GM19239 (cell line): ENCODE measurements around the gene YPEL1.
"Not testable (repeated sequence)": the region's sequence is repeated elsewhere in the genome, so short reads cannot be mapped to it uniquely, and the experiment has no call there.

Experiments used
- DNase-seq: peaks from one replicate; pipeline ENCODE4 v3.0.0; 2011; ENCODE audit warnings: low spot score; ENCODE audit not compliant: insufficient read length
- FAIRE-seq: peaks from 2 replicates; lab custom pipeline; 2011; peaks lifted over from hg19 to GRCh38; lab: Jason Lieb, UNC

The YPEL1 gene

GRCh38 chr22:21725956-21726649 is 9.5 kb downstream of the YPEL1 start:
- DNase-seq (no peak), FAIRE-seq (no peak)

- FAIRE-seq: not testable (repeated sequence)
These were observed 11.1 kb downstream of the YPEL1 start for GRCh38 chr22:21724496-21724895.

GRCh38 chr22:21721195-21721852 is 14.3 kb downstream of the YPEL1 start:
- not testable (repeated sequence) for FAIRE-seq

More at GRCh38 chr22:21724496-21724895, 11.1 kb downstream of the YPEL1 start:
- DNase-seq: not testable (repeated sequence)

GRCh38 chr22:21720191-21720859 is 15.3 kb downstream of the YPEL1 start:
- not testable (repeated sequence) for FAIRE-seq, DNase-seq

More at GRCh38 chr22:21721195-21721852, 14.3 kb downstream of the YPEL1 start:
- DNase-seq: not testable (repeated sequence)

GRCh38 chr22:21719024-21719423 is 16.6 kb downstream of the YPEL1 start:
- FAIRE-seq (no peak), DNase-seq (no peak)

GRCh38 chr22:21718499-21718898 is 17.1 kb downstream of the YPEL1 start:
- no peak for DNase-seq
- no peak for FAIRE-seq

GRCh38 chr22:21716395-21717122 is 19.0 kb downstream of the YPEL1 start:
- FAIRE-seq, DNase-seq: not testable (repeated sequence)

- FAIRE-seq (no peak), DNase-seq (no peak)
These were observed 20.8 kb downstream of the YPEL1 start for GRCh38 chr22:21714786-21715185.

- DNase-seq (no peak), FAIRE-seq (no peak)
These were observed 21.4 kb downstream of the YPEL1 start for GRCh38 chr22:21714059-21714770.

- FAIRE-seq: no peak
- no peak for DNase-seq
These were observed 22.1 kb downstream of the YPEL1 start for GRCh38 chr22:21713428-21714058.

- DNase-seq (peak; percentile 82), FAIRE-seq (peak; percentile 78)
These were observed 22.7 kb downstream of the YPEL1 start for GRCh38 chr22:21712751-21713427.

GRCh38 chr22:21711851-21712250 is 23.7 kb downstream of the YPEL1 start:
- no peak for DNase-seq
- no peak for FAIRE-seq

- DNase-seq (no peak), FAIRE-seq (no peak)
These were observed 25.4 kb downstream of the YPEL1 start for GRCh38 chr22:21710156-21710555.

- DNase-seq: no peak
- no peak for FAIRE-seq
These were observed 25.9 kb downstream of the YPEL1 start for GRCh38 chr22:21709688-21710087.

- FAIRE-seq: no peak
- no peak for DNase-seq
These were observed 26.6 kb downstream of the YPEL1 start for GRCh38 chr22:21708960-21709359.

GRCh38 chr22:21707677-21708076 is 27.9 kb downstream of the YPEL1 start:
- DNase-seq: no peak

GRCh38 chr22:21703684-21704316 is 31.8 kb downstream of the YPEL1 start:
- DNase-seq: no peak
- FAIRE-seq: no peak

More at GRCh38 chr22:21707677-21708076, 27.9 kb downstream of the YPEL1 start:
- no peak for FAIRE-seq
